NCI-H2081 treated with DMSO at 0.1 percent for 48 hours (cell line): ENCODE data around the gene KCNMA1.

Experiments
- DNase-seq: peaks from one replicate; lab custom pipeline; 2025; lab: John Stamatoyannopoulos, UW

The KCNMA1 gene

GRCh38 chr10:77556990-77557601, 80.5 kb downstream of the KCNMA1 start:
- no peak for DNase-seq

GRCh38 chr10:77555591-77556212, 81.9 kb downstream of the KCNMA1 start:
- DNase-seq: no peak

GRCh38 chr10:77554996-77555397, 82.6 kb downstream of the KCNMA1 start:
- no peak for DNase-seq

GRCh38 chr10:77553966-77554365, 83.6 kb downstream of the KCNMA1 start:
- DNase-seq: no peak

- DNase-seq: no peak
These were observed 84.3 kb downstream of the KCNMA1 start for GRCh38 chr10:77553311-77553710.

GRCh38 chr10:77552252-77552651, 85.4 kb downstream of the KCNMA1 start:
- no peak for DNase-seq

- DNase-seq: no peak
These were observed 87.2 kb downstream of the KCNMA1 start for GRCh38 chr10:77550378-77550777.

GRCh38 chr10:77548671-77549070, 88.9 kb downstream of the KCNMA1 start:
- no peak for DNase-seq

GRCh38 chr10:77548157-77548556, 89.5 kb downstream of the KCNMA1 start:
- no peak for DNase-seq

- DNase-seq: no peak
These were observed 90.1 kb downstream of the KCNMA1 start for GRCh38 chr10:77547307-77548050.

GRCh38 chr10:77546042-77546441, 91.6 kb downstream of the KCNMA1 start:
- DNase-seq: no peak

- DNase-seq: no peak
These were observed 92.0 kb downstream of the KCNMA1 start for GRCh38 chr10:77545585-77545984.

GRCh38 chr10:77544617-77545016, 93.0 kb downstream of the KCNMA1 start:
- no peak for DNase-seq

GRCh38 chr10:77542710-77543259, 94.8 kb downstream of the KCNMA1 start:
- no peak for DNase-seq

- no peak for DNase-seq
These were observed 95.7 kb downstream of the KCNMA1 start for GRCh38 chr10:77541944-77542343.

- DNase-seq: no peak
These were observed 96.4 kb downstream of the KCNMA1 start for GRCh38 chr10:77541247-77541646.

- DNase-seq: no peak
These were observed 98.3 kb downstream of the KCNMA1 start for GRCh38 chr10:77539147-77539935.

GRCh38 chr10:77537720-77538373, 99.8 kb downstream of the KCNMA1 start:
- no peak for DNase-seq

- no peak for DNase-seq
These were observed 100.5 kb downstream of the KCNMA1 start for GRCh38 chr10:77537071-77537470.

GRCh38 chr10:77533887-77534278, 103.7 kb downstream of the KCNMA1 start:
- no peak for DNase-seq

- DNase-seq: no peak
These were observed 104.3 kb downstream of the KCNMA1 start for GRCh38 chr10:77533146-77533886.
